IMR-90 (cell line): ENCODE results near the gene PPP1R3E. TPM values are rescaled to one million over a fixed set of nuclear protein-coding genes. Genes with fewer than 3 reads are reported as not detected.
A peak's percentile ranks its signal among the peaks of the same experiment; 100 is the strongest.

Source experiments
- ATAC-seq: fragments of 200-7000 bp; cut with Tn5 transposase; 2 replicates; pipeline ENCODE4 v1.9.1; 2020; ENCODE audit warnings: low read depth, mild to moderate bottlenecking, moderate library complexity
- BruUV-seq: library from RNA; stranded (reverse); fragments of 400-500 nt; replicated peaks from 2 replicates; lab custom pipeline; 2021; lab: Mats Ljungman, UMichigan
- CTCF ChIA-PET: fragments of 300-600 bp; formaldehyde crosslinking; extraction: SDS; loops from one replicate; lab custom pipeline; 2021; ENCODE audit warnings: antibody characterized with exemption; lab: Yijun Ruan, JAX
- POLR2A ChIA-PET: fragments of 300-600 bp; sonication (Branson Sonifier 250); formaldehyde crosslinking; loops from one replicate; lab custom pipeline; 2022; ENCODE audit warnings: antibody characterized with exemption; ENCODE audit not compliant: unreplicated experiment; lab: Charles Lee
- DNase-seq: peaks from one replicate; pipeline ENCODE4 v3.0.0; 2013
- H2AFZ ChIP-seq: replicated peaks from 2 replicates; pipeline ENCODE3; 2013; ENCODE audit warnings: low read length, mild to moderate bottlenecking; ENCODE audit not compliant: poor library complexity
- H2AK5ac ChIP-seq: 2 replicates; pipeline ENCODE4 v1.6.1; 2013; ENCODE audit warnings: low read depth, low read length, inconsistent platforms
- H2AK9ac ChIP-seq: replicated peaks from 2 replicates; pipeline ENCODE3; 2013; ENCODE audit warnings: mild to moderate bottlenecking, low read depth, low read length, moderate library complexity; ENCODE audit not compliant: poor library complexity
- H2BK120ac ChIP-seq: 2 replicates; pipeline ENCODE4 v1.6.1; 2013; ENCODE audit warnings: low read depth, low read length, inconsistent platforms
- H2BK15ac ChIP-seq: 3 replicates; pipeline ENCODE4 v1.6.1; 2013; ENCODE audit warnings: low read depth, low read length, inconsistent platforms
- H2BK20ac ChIP-seq: 2 replicates; pipeline ENCODE4 v1.6.1; 2013; ENCODE audit warnings: low read depth, mild to moderate bottlenecking, inconsistent platforms, low read length, moderate library complexity
- H2BK5ac ChIP-seq: 2 replicates; pipeline ENCODE4 v1.6.1; 2013; ENCODE audit warnings: mild to moderate bottlenecking, low read depth, low read length, inconsistent platforms; ENCODE audit not compliant: poor library complexity, severe bottlenecking
- H3K14ac ChIP-seq: replicated peaks from 2 replicates; pipeline ENCODE4 v1.6.1; 2013; ENCODE audit warnings: low read depth, low read length, inconsistent platforms
- H3K18ac ChIP-seq: 2 replicates; pipeline ENCODE4 v1.6.1; 2013; ENCODE audit warnings: low read depth, low read length, control low read depth
- H3K23ac ChIP-seq: 2 replicates; pipeline ENCODE4 v1.6.1; 2013; ENCODE audit warnings: low read depth, low read length, inconsistent platforms
- H3K27ac ChIP-seq: 2 replicates; pipeline ENCODE4 v1.5.1; 2013; ENCODE audit warnings: mild to moderate bottlenecking, control low read depth, low read length; ENCODE audit not compliant: insufficient read depth
- H3K27me3 ChIP-seq: 2 replicates; pipeline ENCODE4 v1.6.1; 2013; ENCODE audit warnings: low read length; ENCODE audit not compliant: control insufficient read depth, insufficient read depth
- H3K36me3 ChIP-seq: 2 replicates; pipeline ENCODE4 v1.6.1; 2013; ENCODE audit warnings: low read length, mixed read lengths; ENCODE audit not compliant: control insufficient read depth, insufficient read depth
- H3K4ac ChIP-seq: 2 replicates; pipeline ENCODE4 v1.6.1; 2013; ENCODE audit warnings: low read depth, low read length, inconsistent platforms
- H3K4me1 ChIP-seq: 2 replicates; pipeline ENCODE4 v1.6.1; 2013; ENCODE audit warnings: low read length, mixed read lengths; ENCODE audit not compliant: control insufficient read depth, insufficient read depth
- H3K4me2 ChIP-seq: 2 replicates; pipeline ENCODE4 v1.6.1; 2013; ENCODE audit warnings: low read depth, mild to moderate bottlenecking, control low read depth, low read length, moderate library complexity
- H3K4me3 ChIP-seq: 2 replicates; pipeline ENCODE4 v1.5.1; 2013; ENCODE audit warnings: low read depth, mild to moderate bottlenecking, control low read depth, low read length, moderate library complexity; ENCODE audit not compliant: insufficient read depth
- H3K56ac ChIP-seq: 2 replicates; pipeline ENCODE4 v1.6.1; 2013; ENCODE audit warnings: low read length, inconsistent platforms; ENCODE audit not compliant: insufficient read depth; ENCODE audit errors: extremely low read depth
- H3K79me1 ChIP-seq, 2 experiments: 2 replicates each; pipeline ENCODE4 v1.6.1; 2013; ENCODE audit warnings: low read length in 2 of 2, inconsistent platforms in 1 of 2, low read depth in 1 of 2
- H3K9ac ChIP-seq: 2 replicates; pipeline ENCODE4 v1.6.1; 2013; ENCODE audit warnings: low read depth, low read length, control low read depth
- H3K9me1 ChIP-seq: 2 replicates; pipeline ENCODE4 v1.6.1; 2013; ENCODE audit warnings: low read length, inconsistent platforms; ENCODE audit not compliant: insufficient read depth
- H3K9me3 ChIP-seq: 2 replicates; pipeline ENCODE4 v1.6.1; 2013; ENCODE audit warnings: low read length; ENCODE audit not compliant: control insufficient read depth, insufficient read depth
- H4K20me1 ChIP-seq: 2 replicates; pipeline ENCODE4 v1.6.1; 2013; ENCODE audit warnings: low read length, inconsistent platforms; ENCODE audit not compliant: insufficient read depth
- H4K5ac ChIP-seq: 2 replicates; pipeline ENCODE4 v1.6.1; 2013; ENCODE audit warnings: mild to moderate bottlenecking, low read depth, low read length, control low read depth
- H4K8ac ChIP-seq, 2 experiments: 2 replicates each; pipeline ENCODE4 v1.6.1; 2013; ENCODE audit warnings: low read depth in 2 of 2, low read length in 2 of 2, control low read depth in 1 of 2, inconsistent platforms in 1 of 2
- H4K91ac ChIP-seq: 2 replicates; pipeline ENCODE4 v1.6.1; 2013; ENCODE audit warnings: low read depth, low read length, inconsistent platforms; ENCODE audit not compliant: insufficient read depth
- BHLHE40 ChIP-seq: fragments of 150-350 bp; IDR thresholded peaks from 2 replicates; pipeline ENCODE4 v1.6.1; 2016; ENCODE audit warnings: mild to moderate bottlenecking, low read depth, low read length
- CEBPB ChIP-seq: IDR thresholded peaks from 2 replicates; pipeline ENCODE4 v1.6.1; 2012; ENCODE audit warnings: low read depth, low read length, improper control_type of control experiment
- CHD1 ChIP-seq: IDR thresholded peaks from 2 replicates; pipeline ENCODE4 v1.6.1; 2012; ENCODE audit warnings: low read depth, low read length, improper control_type of control experiment
- ELK1 ChIP-seq: fragments of 150-350 bp; IDR thresholded peaks from 2 replicates; pipeline ENCODE4 v1.6.1; 2016; ENCODE audit warnings: low read depth, mild to moderate bottlenecking, low read length, moderate library complexity, borderline replicate concordance
- FOS ChIP-seq: fragments of 150-350 bp; IDR thresholded peaks from 2 replicates; pipeline ENCODE4 v1.6.1; 2016; ENCODE audit warnings: low read depth, low read length
- MAFK ChIP-seq: IDR thresholded peaks from 2 replicates; pipeline ENCODE4 v1.6.1; 2012; ENCODE audit warnings: low read depth, low read length, improper control_type of control experiment
- MAZ ChIP-seq: IDR thresholded peaks from 2 replicates; pipeline ENCODE4 v1.6.1; 2012; ENCODE audit warnings: low read depth, mild to moderate bottlenecking, low read length, improper control_type of control experiment, moderate library complexity, borderline replicate concordance
- NFE2L2 ChIP-seq: fragments of 150-350 bp; IDR thresholded peaks from 2 replicates; pipeline ENCODE4 v1.6.1; 2016; ENCODE audit warnings: low read depth, mild to moderate bottlenecking, low read length
- POLR2A ChIP-seq: IDR thresholded peaks from 2 replicates; pipeline ENCODE4 v1.6.1; 2012; ENCODE audit warnings: mild to moderate bottlenecking, low read depth, low read length
- RAD21 ChIP-seq: IDR thresholded peaks from 2 replicates; pipeline ENCODE4 v1.6.1; 2012; ENCODE audit warnings: low read length, improper control_type of control experiment
- RCOR1 ChIP-seq: IDR thresholded peaks from 2 replicates; pipeline ENCODE4 v1.6.1; 2012; ENCODE audit warnings: mild to moderate bottlenecking, low read length, improper control_type of control experiment; ENCODE audit not compliant: insufficient replicate concordance
- RFX5 ChIP-seq: IDR thresholded peaks from 2 replicates; pipeline ENCODE4 v1.8.0; 2012; ENCODE audit warnings: low read depth, mild to moderate bottlenecking, low read length, moderate library complexity
- USF2 ChIP-seq: fragments of 150-350 bp; IDR thresholded peaks from 2 replicates; pipeline ENCODE4 v1.6.1; 2017; ENCODE audit warnings: mild to moderate bottlenecking, antibody characterized with exemption, low read length, low read depth
- WGBS, 2 experiments: methylation state at CpG; one replicate each; pipeline versions ENCODE4 v1.1.5 to v1.1.7; 2013; ENCODE audit warnings: missing lambda C conversion rate in 2 of 2; ENCODE audit not compliant: insufficient read length in 1 of 2; ENCODE audit errors: extremely low coverage in 2 of 2; 5-methylcytosine and 5-hydroxymethylcytosine counted together
- dilution Hi-C: fragments of 300-500 bp; cut with HindIII; formaldehyde crosslinking; loops from one replicate; pipeline ENCODE4 v1.14.3; 2018; ENCODE audit warnings: low sequenced_read_pairs; ENCODE audit not compliant: unreplicated experiment
- in situ Hi-C: fragments of 300-500 bp; cut with MboI; formaldehyde crosslinking; loops from 3 replicates; pipeline ENCODE4 v1.14.3; 2019; ENCODE audit warnings: low sequenced_read_pairs, inconsistent platforms, mixed read lengths
- intact Hi-C: fragments of 100-400 bp; cut with micrococcal nuclease; formaldehyde crosslinking; loops from 2 replicates; pipeline ENCODE4 v1.10.0; 2022
- polyA plus RNA-seq, 3 experiments: library from polyadenylated mRNA; depleted of rRNA; stranded (reverse); fragments of >200 nt; gene quantifications; 2 replicates each; pipeline ENCODE4 v1.2.3, GENCODE V29; 2012; ENCODE audit warnings: low replicate concordance in 1 of 3
- total RNA-seq: library from RNA; depleted of rRNA; stranded (reverse); fragments of >200 nt; gene quantifications from 2 replicates; pipeline ENCODE4 v1.2.3, GENCODE V29; 2012

PPP1R3E gene
- total and polyA plus RNA-seq, 2 of the 4 experiments (the other 2 are of a cell fraction), result 1.3 to 3.5 TPM

- no peak for TF ChIP-seq USF2
- TF ChIP-seq MAFK, result no peak
Observed at GRCh38 chr14:23310546-23310945, 7.9 kb upstream of the PPP1R3E start (continued).

GRCh38 chr14:23308721-23309445, 6.2 kb upstream of the PPP1R3E start:
- Histone ChIP-seq H2AK5ac (peak overlapping the region; percentile 37; the same call in 1 of the 2 replicates), H4K8ac (peak overlapping the region in 1 of 2 experiments; percentile 13; a peak in 1 of 4 replicates), H3K4me3 (no peak overlapping the region), H3K27ac (no peak overlapping the region), H3K79me1 (peaks cover 20 to 53% of the 10 kb centered on the region in 2 experiments), H2BK5ac (no peak overlapping the region), H4K20me1 (peaks cover 35% of the 10 kb centered on the region), H2BK15ac (no peak overlapping the region), H3K4ac (no peak overlapping the region), H2BK120ac (no peak overlapping the region), H3K9me1 (peaks cover 20% of the 10 kb centered on the region; the same call in 1 of the 2 replicates), H3K14ac (no peak overlapping the region), H2AK9ac (peak overlapping the region; percentile 44), H3K27me3 (no peaks in the 10 kb centered on the region), H4K5ac (no peak overlapping the region), H2BK20ac (no peak overlapping the region), H3K56ac (no peak overlapping the region), H3K4me2 (no peak overlapping the region), H3K36me3 (peaks cover 35% of the 10 kb centered on the region), H3K23ac (0 out of 2 replicates have a peak overlapping the region, but pooled peaks have one; percentile 28), H3K18ac (no peak overlapping the region), H3K9me3 (no peaks in the 10 kb centered on the region), H3K4me1 (peaks cover 19% of the 10 kb centered on the region), H2AFZ (no peak overlapping the region), H3K9ac (no peak overlapping the region), H4K91ac (no peak overlapping the region)
- POLR2A ChIA-PET, result no interaction called here
- CTCF ChIA-PET, result no interaction called here
- in situ Hi-C loops (loop anchor here (10.0 to 25.0 kb wide), 4 partner anchors 194 to 1128 kb away; partner anchors contain the start of genes CBLN3, CEBPE, EMC9 and FITM1), dilution Hi-C loops (no loop called here), intact Hi-C loops (loop anchor here (10.0 kb wide), 1 partner anchor 754 kb away; no protein-coding TSS in a partner anchor)
- DNase-seq (no peak), ATAC-seq (no peak)
- BruUV-seq, result no TSS peak
- 85% methylated on average over 5 of the region's 17 CpGs; no CpG with 5 or more reads in 1 of the 2 experiments for WGBS, 2 experiments
- TF ChIP-seq ELK1 (no peak), USF2 (no peak), POLR2A (no peak), RFX5 (no peak), MAZ (no peak), MAFK (no peak), RCOR1 (no peak), NFE2L2 (no peak), CEBPB (no peak), RAD21 (no peak), BHLHE40 (no peak), FOS (no peak), CHD1 (no peak)
